Osteoblast (primary cell): ENCODE data around the gene OR2D2. TPM values are rescaled to one million over a fixed set of nuclear protein-coding genes. Genes with fewer than 3 reads are reported as not detected.

ENCODE experiments used
- DNase-seq: peaks from one replicate; pipeline ENCODE4 v3.0.0; 2011; ENCODE audit warnings: low spot score, mixed read lengths; ENCODE audit not compliant: insufficient read length; ENCODE audit errors: missing footprints
- H2AFZ ChIP-seq: 2 replicates; pipeline ENCODE4 v1.6.0; 2011; ENCODE audit warnings: mild to moderate bottlenecking, low read length
- H3K27ac ChIP-seq: 2 replicates; pipeline ENCODE4 v1.5.1; 2011; ENCODE audit warnings: mild to moderate bottlenecking, low read depth, low read length, moderate library complexity
- H3K27me3 ChIP-seq: 2 replicates; pipeline ENCODE4 v1.6.0; 2012; ENCODE audit warnings: mild to moderate bottlenecking, control low read depth, inconsistent platforms, low read length, moderate library complexity; ENCODE audit not compliant: insufficient read depth
- H3K36me3 ChIP-seq: 2 replicates; pipeline ENCODE4 v1.5.1; 2011; ENCODE audit warnings: mild to moderate bottlenecking, low read length, control low read depth, moderate library complexity; ENCODE audit not compliant: insufficient read depth
- H3K4me1 ChIP-seq: 2 replicates; pipeline ENCODE4 v1.5.1; 2011; ENCODE audit warnings: mild to moderate bottlenecking, low read length, control low read depth, moderate library complexity; ENCODE audit not compliant: insufficient read depth
- H3K4me2 ChIP-seq: 2 replicates; pipeline ENCODE4 v1.6.0; 2011; ENCODE audit warnings: mild to moderate bottlenecking, low read length; ENCODE audit not compliant: insufficient read depth
- H3K4me3 ChIP-seq: fragments of 200-600 bp; sonication (generic); 3 replicates; pipeline ENCODE4 v1.5.1; 2012; ENCODE audit warnings: mild to moderate bottlenecking, low read length, inconsistent platforms; ENCODE audit not compliant: insufficient read depth
- H3K79me2 ChIP-seq: 2 replicates; pipeline ENCODE4 v1.6.0; 2012; ENCODE audit warnings: mild to moderate bottlenecking, low read length, control low read depth, inconsistent platforms; ENCODE audit not compliant: insufficient read depth
- H3K9me3 ChIP-seq: 2 replicates; pipeline ENCODE4 v1.5.1; 2011; ENCODE audit warnings: low read depth, low read length, control low read depth
- H4K20me1 ChIP-seq: 2 replicates; pipeline ENCODE4 v1.6.0; 2012; ENCODE audit warnings: mild to moderate bottlenecking, low read length, control low read depth; ENCODE audit not compliant: insufficient read depth
- CTCF ChIP-seq: IDR thresholded peaks from 2 replicates; pipeline ENCODE4 v1.5.1; 2011; ENCODE audit warnings: mild to moderate bottlenecking, low read depth, low read length, moderate library complexity; ENCODE audit errors: extremely low read depth
- total RNA-seq: library from RNA; depleted of rRNA; stranded (reverse); fragments of >200 nt; gene quantifications from 2 replicates; pipeline ENCODE4 v1.2.3, GENCODE V29; 2012

OR2D2 gene
- total RNA-seq, 1 donor: 0.36 TPM

GRCh38 chr11:6844356-6844755 is 47.9 kb downstream of the OR2D2 start:
- H3K9me3 ChIP-seq: no peaks in the 10 kb centered on the region
- no peaks in the 10 kb centered on the region for H3K79me2 ChIP-seq
- H3K27ac ChIP-seq: no peak overlapping the region
- no peak overlapping the region for H3K4me2 ChIP-seq
- DNase-seq: no peak
- H3K27me3 ChIP-seq: no peaks in the 10 kb centered on the region
- H3K4me3 ChIP-seq: no peak overlapping the region
- H2AFZ ChIP-seq: no peak overlapping the region
- no peaks in the 10 kb centered on the region for H4K20me1 ChIP-seq
- no peaks in the 10 kb centered on the region for H3K4me1 ChIP-seq
- H3K36me3 ChIP-seq: no peaks in the 10 kb centered on the region
- no peak for TF ChIP-seq CTCF

- Histone ChIP-seq H3K4me2 (no peak overlapping the region), H3K27me3 (no peaks in the 10 kb centered on the region), H3K4me3 (no peak overlapping the region), H2AFZ (no peak overlapping the region), H3K36me3 (no peaks in the 10 kb centered on the region), H3K27ac (no peak overlapping the region), H3K4me1 (no peaks in the 10 kb centered on the region), H4K20me1 (no peaks in the 10 kb centered on the region), H3K79me2 (no peaks in the 10 kb centered on the region), H3K9me3 (no peaks in the 10 kb centered on the region)
- DNase-seq: no peak
- TF ChIP-seq CTCF: no peak
Measured at GRCh38 chr11:6843670-6844069, 48.6 kb downstream of the OR2D2 start.

- H3K79me2 ChIP-seq: no peaks in the 10 kb centered on the region
- H4K20me1 ChIP-seq: no peaks in the 10 kb centered on the region
- no peaks in the 10 kb centered on the region for H3K4me1 ChIP-seq
- DNase-seq: no peak
- no peaks in the 10 kb centered on the region for H3K9me3 ChIP-seq
- H3K4me2 ChIP-seq: no peak overlapping the region
- no peak overlapping the region for H2AFZ ChIP-seq
- H3K27ac ChIP-seq: no peak overlapping the region
- H3K27me3 ChIP-seq: no peaks in the 10 kb centered on the region
- no peak overlapping the region for H3K4me3 ChIP-seq
- H3K36me3 ChIP-seq: no peaks in the 10 kb centered on the region
- TF ChIP-seq CTCF: no peak
Measured at GRCh38 chr11:6841694-6842093, 50.6 kb downstream of the OR2D2 start.

Other genes with a start within 250 kb of the OR2D2 start
- 0.59 and 1.1 TPM in 2 replicates for gene DCHS1, start 236.7 kb downstream of the OR2D2 start, total RNA-seq
- 29.5 and 29.7 TPM in 2 replicates for gene MRPL17, start 209.2 kb downstream of the OR2D2 start, total RNA-seq
- gene OR2AG2, start 120.5 kb downstream of the OR2D2 start, total RNA-seq: 0.29 and 0.36 TPM in 2 replicates
- not detected in 2 replicates for gene OR2AG1, start 109.5 kb downstream of the OR2D2 start, total RNA-seq
- gene OR6A2, start 92.8 kb downstream of the OR2D2 start, total RNA-seq: 0.36 and 0.59 TPM in 2 replicates
- gene OR10A5, start 46.8 kb downstream of the OR2D2 start, total RNA-seq: not detected in 2 replicates
- gene OR10A2, start 29.4 kb downstream of the OR2D2 start, total RNA-seq: not detected in 2 replicates
- gene OR10A4, start 15.9 kb downstream of the OR2D2 start, total RNA-seq: not detected in 2 replicates
- gene OR2D3, start 28.5 kb upstream of the OR2D2 start, total RNA-seq: not detected in 2 replicates
- 4.3 and 5.0 TPM in 2 replicates for gene ZNF215, start 33.9 kb upstream of the OR2D2 start, total RNA-seq
- gene ZNF214, start 127.8 kb upstream of the OR2D2 start, total RNA-seq: 3.6 and 4.7 TPM in 2 replicates
- under 0.01 TPM in 1 of 2 replicates, not detected in the other for gene NLRP14, start 128.0 kb upstream of the OR2D2 start, total RNA-seq
- gene RBMXL2, start 196.5 kb upstream of the OR2D2 start, total RNA-seq: not detected in 2 replicates